Liver (tissue), 9 donors: ENCODE data around the gene CEMP1. TPM values are rescaled to one million over a fixed set of nuclear protein-coding genes. Genes with fewer than 3 reads are reported as not detected.

ENCODE experiments used
- DNase-seq: peaks from one replicate; pipeline ENCODE4 v3.0.0-alpha.2; 2017; ENCODE audit warnings: low spot score
- H3K27ac ChIP-seq, 2 donors: one replicate each; pipeline ENCODE4 v1.7.0; 2013; ENCODE audit warnings: inconsistent platforms in 2 of 2, low read length in 2 of 2, control low read depth in 1 of 2, low read depth in 1 of 2, mild to moderate bottlenecking in 1 of 2
- H3K27me3 ChIP-seq, 4 donors: one replicate each; pipeline versions ENCODE4 v1.6.1 to v1.7.0; 2013; ENCODE audit warnings: low read length in 3 of 4, inconsistent platforms in 1 of 4, mild to moderate bottlenecking in 1 of 4, moderate library complexity in 1 of 4; ENCODE audit not compliant: control insufficient read depth in 4 of 4, insufficient read depth in 4 of 4
- H3K36me3 ChIP-seq, 4 donors: one replicate each; pipeline versions ENCODE4 v1.6.1 to v1.7.0; 2013; ENCODE audit warnings: low read length in 3 of 4, mild to moderate bottlenecking in 3 of 4, low read depth in 1 of 4, moderate library complexity in 1 of 4; ENCODE audit not compliant: control insufficient read depth in 4 of 4, insufficient read depth in 3 of 4
- H3K4me1 ChIP-seq, 4 donors: one replicate each; pipeline versions ENCODE4 v1.6.1 to v1.7.0; 2013; ENCODE audit warnings: low read length in 3 of 4, mild to moderate bottlenecking in 3 of 4, moderate library complexity in 1 of 4; ENCODE audit not compliant: control insufficient read depth in 4 of 4, insufficient read depth in 4 of 4
- H3K4me3 ChIP-seq, 3 donors: one replicate each; pipeline versions ENCODE4 v1.6.1 to v1.7.0; 2013; ENCODE audit warnings: low read length in 3 of 3, control low read depth in 1 of 3, low read depth in 1 of 3, mild to moderate bottlenecking in 1 of 3
- H3K9ac ChIP-seq, 2 donors: one replicate each; pipeline ENCODE4 v1.7.0; 2013; ENCODE audit warnings: low read length in 2 of 2, mild to moderate bottlenecking in 2 of 2, moderate library complexity in 2 of 2, control low read depth in 1 of 2, low read depth in 1 of 2
- H3K9me3 ChIP-seq, 4 donors: one replicate each; pipeline versions ENCODE4 v1.6.1 to v1.7.0; 2013; ENCODE audit warnings: low read length in 3 of 4; ENCODE audit not compliant: control insufficient read depth in 4 of 4
- EGR1 ChIP-seq, 2 donors: IDR thresholded peaks; 2 replicates each; pipeline ENCODE4 v1.6.1; 2016 to 2018; ENCODE audit warnings: antibody characterized with exemption in 2 of 2, low read depth in 2 of 2
- FOXA1 ChIP-seq: IDR thresholded peaks from 2 replicates; pipeline ENCODE4 v1.6.1; 2016; ENCODE audit warnings: antibody characterized with exemption
- FOXA2 ChIP-seq: IDR thresholded peaks from 2 replicates; pipeline ENCODE4 v1.6.1; 2016; ENCODE audit warnings: antibody characterized with exemption
- GABPA ChIP-seq, 2 donors: IDR thresholded peaks in 1 of 2; conservative IDR thresholded peaks in 1 of 2; 2 replicates each; pipeline ENCODE4 v1.6.1; 2016; ENCODE audit warnings: antibody characterized with exemption in 2 of 2, mild to moderate bottlenecking in 1 of 2, moderate library complexity in 1 of 2
- HNF4G ChIP-seq: IDR thresholded peaks from 2 replicates; pipeline ENCODE4 v1.6.1; 2016; ENCODE audit warnings: antibody characterized with exemption
- JUND ChIP-seq, 2 donors: IDR thresholded peaks; 2 replicates each; pipeline ENCODE4 v1.6.1; 2016; ENCODE audit warnings: antibody characterized with exemption in 2 of 2
- RAD21 ChIP-seq, 2 donors: IDR thresholded peaks; 2 replicates each; pipeline ENCODE4 v1.6.1; 2016; ENCODE audit warnings: antibody characterized with exemption in 2 of 2, mild to moderate bottlenecking in 2 of 2
- RXRA ChIP-seq, 2 donors: IDR thresholded peaks; 2 replicates each; pipeline ENCODE4 v1.6.1; 2017 to 2018; ENCODE audit warnings: antibody characterized with exemption in 2 of 2, mild to moderate bottlenecking in 1 of 2
- SP1 ChIP-seq: IDR thresholded peaks from 2 replicates; pipeline ENCODE4 v1.6.1; 2018; ENCODE audit warnings: antibody characterized with exemption, mild to moderate bottlenecking
- TAF1 ChIP-seq: conservative IDR thresholded peaks from 2 replicates; pipeline ENCODE4 v1.6.1; 2016; ENCODE audit warnings: antibody characterized with exemption, mild to moderate bottlenecking
- YY1 ChIP-seq: IDR thresholded peaks from 2 replicates; pipeline ENCODE4 v1.6.1; 2016; ENCODE audit warnings: antibody characterized with exemption, mild to moderate bottlenecking
- WGBS: extraction: QIAGEN DNeasy Blood & Tissue Kit; methylation state at CpG from one replicate; pipeline ENCODE4 v1.1.7; 2013; 5-methylcytosine and 5-hydroxymethylcytosine counted together
- polyA plus RNA-seq, 2 donors: library from polyadenylated mRNA; stranded (reverse) in 1 of 2; unstranded in 1 of 2; fragments of 200-250 nt in 1 of 2; fragments of >200 nt in 1 of 2; fragmentation: Nextera tagmentation in 1 of 2; extraction: Ambion mirVana in 1 of 2; gene quantifications; one replicate each; pipeline versions ENCODE4 v1.2.1 to v1.2.3, GENCODE V29; 2013 to 2015
- total RNA-seq, 2 donors: library from RNA; depleted of rRNA; stranded (reverse); fragments of >200 nt; gene quantifications; one replicate each; pipeline ENCODE4 v1.2.3, GENCODE V29; 2014
- TF ChIP-seq, protein P1 (sequence below): IDR thresholded peaks from 2 replicates; pipeline ENCODE4 v1.6.1; 2016; ENCODE audit warnings: antibody characterized with exemption, mild to moderate bottlenecking
- TF ChIP-seq, protein P2 (sequence below): IDR thresholded peaks from 2 replicates; pipeline ENCODE4 v1.6.1; 2016; ENCODE audit warnings: antibody characterized with exemption
- TF ChIP-seq, protein P3 (sequence below): IDR thresholded peaks from 2 replicates; pipeline ENCODE4 v1.6.1; 2016; ENCODE audit warnings: antibody characterized with exemption
- TF ChIP-seq, protein P4 (sequence below): fragments of 150-350 bp; IDR thresholded peaks from 2 replicates; pipeline ENCODE4 v1.5.1; 2017; ENCODE audit warnings: improper control_type of control experiment, low read depth, low read length; ENCODE audit not compliant: missing input control
- donor health status: healthy.
- donor health status: healthy.
- donor health status: healthy.
- donor health status: healthy.
- donor health status: healthy.

CEMP1 gene
- total and polyA plus RNA-seq, 4 donors = 0.06 to 1.6 (median 0.20) TPM

DNA sequence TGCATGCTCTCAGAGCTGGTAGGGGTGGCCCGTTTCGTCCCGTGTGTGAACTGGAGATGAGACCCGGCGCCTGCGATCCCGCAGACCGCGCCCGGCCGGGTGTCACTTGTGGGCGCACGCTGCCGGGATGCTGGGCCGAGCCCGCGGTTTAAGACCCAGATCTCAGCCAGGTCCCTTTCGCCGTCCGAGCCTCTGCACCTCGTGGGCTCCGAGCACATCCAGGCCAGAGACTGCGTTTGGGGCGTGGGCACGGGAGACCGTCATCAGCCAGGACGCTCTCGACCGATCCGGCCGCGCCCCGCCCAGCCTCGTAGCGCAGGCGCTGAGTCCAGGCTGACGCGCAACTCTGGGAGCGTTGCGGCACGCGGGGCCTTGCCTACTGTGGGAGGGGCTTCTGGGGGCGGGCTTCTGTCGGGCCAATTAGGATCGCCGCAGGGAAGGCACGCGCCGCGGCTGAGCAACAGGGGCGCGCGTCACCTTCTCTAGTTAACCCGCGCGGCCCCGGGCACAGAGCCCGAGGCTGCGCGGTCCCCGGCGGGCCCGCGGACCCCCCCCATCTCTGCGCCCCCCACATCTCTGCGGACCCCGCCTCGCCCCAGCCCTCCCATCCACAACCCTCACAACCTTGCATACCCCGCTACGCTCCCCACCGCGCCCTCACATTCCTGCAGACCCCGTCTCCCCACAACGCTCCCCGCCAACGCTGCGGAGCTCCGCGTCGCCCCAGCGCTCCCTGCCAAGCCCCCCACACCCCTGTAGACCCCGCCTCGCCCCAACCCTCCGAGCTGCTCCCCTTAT is 687 bp upstream of the CEMP1 start:
- peak; percentile 97 for DNase-seq
- Histone ChIP-seq H3K9ac (peak overlapping the region; percentile 81 to 89), H3K4me3 (peak overlapping the region; percentile 42 to 59 (median 52)), H3K27ac (peak overlapping the region; percentile 98), H3K36me3 (peaks cover 0 to 6% (median 0%) of the 10 kb centered on the region in 4 donors), H3K4me1 (peaks cover 8 to 29% (median 15%) of the 10 kb centered on the region in 4 donors), H3K27me3 (no peaks in the 10 kb centered on the region), H3K9me3 (no peaks in the 10 kb centered on the region)
- WGBS = under 1% methylated on average over 84 of the region's 84 CpGs
- TF ChIP-seq TAF1 = no peak
- TF ChIP-seq FOXA1 = peak; percentile 19
- TF ChIP-seq, protein P1, sequence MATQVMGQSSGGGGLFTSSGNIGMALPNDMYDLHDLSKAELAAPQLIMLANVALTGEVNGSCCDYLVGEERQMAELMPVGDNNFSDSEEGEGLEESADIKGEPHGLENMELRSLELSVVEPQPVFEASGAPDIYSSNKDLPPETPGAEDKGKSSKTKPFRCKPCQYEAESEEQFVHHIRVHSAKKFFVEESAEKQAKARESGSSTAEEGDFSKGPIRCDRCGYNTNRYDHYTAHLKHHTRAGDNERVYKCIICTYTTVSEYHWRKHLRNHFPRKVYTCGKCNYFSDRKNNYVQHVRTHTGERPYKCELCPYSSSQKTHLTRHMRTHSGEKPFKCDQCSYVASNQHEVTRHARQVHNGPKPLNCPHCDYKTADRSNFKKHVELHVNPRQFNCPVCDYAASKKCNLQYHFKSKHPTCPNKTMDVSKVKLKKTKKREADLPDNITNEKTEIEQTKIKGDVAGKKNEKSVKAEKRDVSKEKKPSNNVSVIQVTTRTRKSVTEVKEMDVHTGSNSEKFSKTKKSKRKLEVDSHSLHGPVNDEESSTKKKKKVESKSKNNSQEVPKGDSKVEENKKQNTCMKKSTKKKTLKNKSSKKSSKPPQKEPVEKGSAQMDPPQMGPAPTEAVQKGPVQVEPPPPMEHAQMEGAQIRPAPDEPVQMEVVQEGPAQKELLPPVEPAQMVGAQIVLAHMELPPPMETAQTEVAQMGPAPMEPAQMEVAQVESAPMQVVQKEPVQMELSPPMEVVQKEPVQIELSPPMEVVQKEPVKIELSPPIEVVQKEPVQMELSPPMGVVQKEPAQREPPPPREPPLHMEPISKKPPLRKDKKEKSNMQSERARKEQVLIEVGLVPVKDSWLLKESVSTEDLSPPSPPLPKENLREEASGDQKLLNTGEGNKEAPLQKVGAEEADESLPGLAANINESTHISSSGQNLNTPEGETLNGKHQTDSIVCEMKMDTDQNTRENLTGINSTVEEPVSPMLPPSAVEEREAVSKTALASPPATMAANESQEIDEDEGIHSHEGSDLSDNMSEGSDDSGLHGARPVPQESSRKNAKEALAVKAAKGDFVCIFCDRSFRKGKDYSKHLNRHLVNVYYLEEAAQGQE = peak; percentile 62
- TF ChIP-seq RAD21 (IDR thresholded peaks at IDR 0.05) = no peak
- peak; percentile 49 for TF ChIP-seq YY1
- TF ChIP-seq SP1 = peak; percentile 74
- peak in 1 of 2 donors; percentile 32 for TF ChIP-seq EGR1 (IDR thresholded peaks at IDR 0.05; ENCODE audit: low read depth in 2 of 2)
- peak in 1 of 2 donors; percentile 52 for TF ChIP-seq GABPA (IDR thresholded peaks at IDR 0.05 in 1 of 2, conservative IDR thresholded peaks at IDR 0.05 in 1 of 2)

DNA sequence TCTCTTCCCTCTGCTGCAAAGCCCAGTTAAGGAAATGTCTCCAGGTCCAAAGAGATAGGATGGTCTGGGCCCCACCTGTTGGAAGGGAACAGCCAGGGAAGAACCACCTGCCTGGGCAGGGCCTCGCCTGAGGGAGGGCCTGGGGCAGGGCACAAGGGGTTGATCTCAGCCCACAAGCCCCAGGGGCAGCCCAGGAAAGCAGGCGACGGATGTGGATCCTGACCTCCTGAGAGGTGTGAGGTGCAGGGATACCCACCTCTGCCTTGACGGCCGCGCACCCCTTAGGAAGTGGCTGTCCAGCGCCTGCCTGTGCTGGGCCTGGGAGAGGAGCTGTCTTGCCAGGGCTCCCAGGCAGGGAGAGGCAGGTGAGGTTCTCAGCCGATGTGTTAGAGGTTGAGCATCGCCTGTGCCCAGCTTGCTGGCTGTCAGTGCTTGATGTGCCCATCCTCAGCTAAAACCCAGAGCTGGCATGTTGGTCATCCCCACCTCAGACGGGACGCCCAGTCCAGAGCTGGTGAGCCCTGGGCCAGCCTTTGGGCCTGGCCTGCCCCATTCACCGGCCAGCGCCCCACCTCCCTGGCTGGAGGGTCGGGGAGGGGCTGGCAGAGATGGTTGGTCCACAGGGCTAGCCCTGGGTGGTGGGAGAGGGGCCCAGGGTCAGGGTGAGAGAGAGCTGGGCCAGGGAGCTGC is 434 bp downstream of the CEMP1 start:
- DNase-seq = no peak
- Histone ChIP-seq H3K27ac (peak overlapping the region; percentile 98), H3K9ac (no peak overlapping the region), H3K9me3 (no peaks in the 10 kb centered on the region), H3K36me3 (peaks cover 0 to 6% (median 0%) of the 10 kb centered on the region in 4 donors), H3K27me3 (no peaks in the 10 kb centered on the region), H3K4me1 (peaks cover 11 to 34% (median 21%) of the 10 kb centered on the region in 4 donors), H3K4me3 (no peak overlapping the region)
- 94% methylated on average over 14 of the region's 14 CpGs for WGBS
- TF ChIP-seq RAD21 (IDR thresholded peaks at IDR 0.05) = no peak
- TF ChIP-seq FOXA2 = no peak
- TF ChIP-seq JUND (IDR thresholded peaks at IDR 0.05) = no peak
- TF ChIP-seq, protein P1 = no peak
- TF ChIP-seq FOXA1 = no peak
- TF ChIP-seq, protein P2, sequence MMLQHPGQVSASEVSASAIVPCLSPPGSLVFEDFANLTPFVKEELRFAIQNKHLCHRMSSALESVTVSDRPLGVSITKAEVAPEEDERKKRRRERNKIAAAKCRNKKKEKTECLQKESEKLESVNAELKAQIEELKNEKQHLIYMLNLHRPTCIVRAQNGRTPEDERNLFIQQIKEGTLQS = no peak
- TF ChIP-seq YY1 = no peak
- TF ChIP-seq TAF1 = no peak
- TF ChIP-seq, protein P3, sequence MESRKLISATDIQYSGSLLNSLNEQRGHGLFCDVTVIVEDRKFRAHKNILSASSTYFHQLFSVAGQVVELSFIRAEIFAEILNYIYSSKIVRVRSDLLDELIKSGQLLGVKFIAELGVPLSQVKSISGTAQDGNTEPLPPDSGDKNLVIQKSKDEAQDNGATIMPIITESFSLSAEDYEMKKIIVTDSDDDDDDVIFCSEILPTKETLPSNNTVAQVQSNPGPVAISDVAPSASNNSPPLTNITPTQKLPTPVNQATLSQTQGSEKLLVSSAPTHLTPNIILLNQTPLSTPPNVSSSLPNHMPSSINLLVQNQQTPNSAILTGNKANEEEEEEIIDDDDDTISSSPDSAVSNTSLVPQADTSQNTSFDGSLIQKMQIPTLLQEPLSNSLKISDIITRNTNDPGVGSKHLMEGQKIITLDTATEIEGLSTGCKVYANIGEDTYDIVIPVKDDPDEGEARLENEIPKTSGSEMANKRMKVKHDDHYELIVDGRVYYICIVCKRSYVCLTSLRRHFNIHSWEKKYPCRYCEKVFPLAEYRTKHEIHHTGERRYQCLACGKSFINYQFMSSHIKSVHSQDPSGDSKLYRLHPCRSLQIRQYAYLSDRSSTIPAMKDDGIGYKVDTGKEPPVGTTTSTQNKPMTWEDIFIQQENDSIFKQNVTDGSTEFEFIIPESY = no peak
- TF ChIP-seq, protein P4, sequence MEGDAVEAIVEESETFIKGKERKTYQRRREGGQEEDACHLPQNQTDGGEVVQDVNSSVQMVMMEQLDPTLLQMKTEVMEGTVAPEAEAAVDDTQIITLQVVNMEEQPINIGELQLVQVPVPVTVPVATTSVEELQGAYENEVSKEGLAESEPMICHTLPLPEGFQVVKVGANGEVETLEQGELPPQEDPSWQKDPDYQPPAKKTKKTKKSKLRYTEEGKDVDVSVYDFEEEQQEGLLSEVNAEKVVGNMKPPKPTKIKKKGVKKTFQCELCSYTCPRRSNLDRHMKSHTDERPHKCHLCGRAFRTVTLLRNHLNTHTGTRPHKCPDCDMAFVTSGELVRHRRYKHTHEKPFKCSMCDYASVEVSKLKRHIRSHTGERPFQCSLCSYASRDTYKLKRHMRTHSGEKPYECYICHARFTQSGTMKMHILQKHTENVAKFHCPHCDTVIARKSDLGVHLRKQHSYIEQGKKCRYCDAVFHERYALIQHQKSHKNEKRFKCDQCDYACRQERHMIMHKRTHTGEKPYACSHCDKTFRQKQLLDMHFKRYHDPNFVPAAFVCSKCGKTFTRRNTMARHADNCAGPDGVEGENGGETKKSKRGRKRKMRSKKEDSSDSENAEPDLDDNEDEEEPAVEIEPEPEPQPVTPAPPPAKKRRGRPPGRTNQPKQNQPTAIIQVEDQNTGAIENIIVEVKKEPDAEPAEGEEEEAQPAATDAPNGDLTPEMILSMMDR = no peak
- no peak for TF ChIP-seq EGR1 (IDR thresholded peaks at IDR 0.05; ENCODE audit: low read depth in 2 of 2)
- TF ChIP-seq SP1 = no peak
- no peak for TF ChIP-seq HNF4G
- TF ChIP-seq RXRA (IDR thresholded peaks at IDR 0.05) = no peak
